ENCODE data around the gene FOXD2.
"Not testable (repeated sequence)": the region's sequence is repeated elsewhere in the genome, so short reads cannot be mapped to it uniquely, and the experiment has no call there.

FOXD2 gene

DNA sequence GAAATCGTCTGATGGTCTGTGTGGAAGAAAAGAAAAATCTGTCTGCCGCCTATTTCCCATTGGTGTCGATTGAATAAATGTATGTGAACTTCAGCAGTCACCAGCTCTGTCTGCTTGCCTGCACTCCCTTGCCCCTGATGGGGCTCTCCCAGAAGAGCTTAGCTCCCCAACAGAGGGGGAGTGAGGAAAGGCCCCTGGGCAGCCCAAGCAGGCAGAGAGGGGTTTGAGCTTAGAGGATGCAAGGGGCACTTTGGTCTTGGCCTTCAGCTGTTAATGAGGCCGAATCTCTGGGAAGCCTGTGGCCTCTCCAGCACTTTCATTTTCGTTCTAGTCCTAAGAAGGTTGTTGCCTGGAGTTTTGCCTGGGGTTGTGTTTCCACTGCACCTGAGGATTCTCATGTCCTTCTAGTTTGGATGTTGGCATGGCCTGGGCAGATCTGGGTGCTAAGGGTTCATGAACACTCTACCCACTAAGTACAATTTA is 2.8 kb downstream of the FOXD2 start:
- DNase-seq: no peak

DNA sequence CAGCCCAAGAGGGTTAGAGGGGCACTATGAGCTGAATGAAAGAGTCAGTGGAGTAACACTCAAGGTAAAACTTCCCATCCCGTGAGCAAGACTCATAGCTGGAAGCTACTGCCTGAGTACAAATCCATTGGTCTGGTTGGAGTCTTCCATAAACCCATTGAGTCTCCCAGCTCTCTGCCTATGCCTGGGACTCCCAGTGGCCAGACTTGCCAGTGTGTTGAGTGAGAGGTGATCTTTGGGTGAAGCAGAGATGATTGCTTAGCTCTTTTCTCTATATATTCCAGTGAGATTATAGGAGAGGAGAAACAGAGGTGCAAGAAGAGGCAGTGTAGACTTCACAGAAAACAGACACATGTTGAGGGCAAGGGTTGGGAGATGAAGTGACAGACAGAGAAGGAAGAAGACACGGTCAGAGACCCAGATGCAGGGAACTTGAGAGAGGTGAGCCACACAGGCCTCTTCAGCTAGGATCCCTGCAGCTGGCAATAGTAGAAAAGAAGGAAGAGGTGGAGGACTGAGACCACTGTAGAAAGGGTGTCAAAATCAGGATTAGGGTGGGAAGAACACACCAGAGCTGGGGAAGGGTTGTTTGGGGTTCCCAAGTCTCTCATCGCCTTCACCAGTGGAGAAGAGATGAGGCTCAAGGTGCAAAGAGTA is 3.7 kb downstream of the FOXD2 start:
- DNase-seq: no peak

DNA sequence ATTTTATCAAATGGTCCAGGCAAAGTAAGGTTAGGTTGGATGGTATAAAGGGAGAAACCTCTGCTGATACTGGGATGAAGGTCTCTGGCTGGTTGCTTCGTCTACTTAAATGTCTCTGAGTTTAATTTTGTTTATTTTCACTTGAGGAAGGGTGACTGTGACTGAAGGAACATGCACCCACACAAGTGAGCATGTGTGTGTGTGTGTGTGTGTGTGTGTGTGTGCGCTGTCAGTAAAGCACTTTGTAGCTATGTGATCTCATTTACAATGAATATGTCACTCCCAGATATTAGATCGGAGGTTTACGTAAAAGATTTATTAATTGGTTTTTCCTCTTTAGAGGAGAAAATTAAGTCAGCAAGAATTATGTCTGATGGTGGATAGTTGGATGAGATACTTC is 4.4 kb downstream of the FOXD2 start:
- DNase-seq: no peak

GRCh38 chr1:47442842-47443529 is 5.1 kb downstream of the FOXD2 start:
- DNase-seq: no peak

DNA sequence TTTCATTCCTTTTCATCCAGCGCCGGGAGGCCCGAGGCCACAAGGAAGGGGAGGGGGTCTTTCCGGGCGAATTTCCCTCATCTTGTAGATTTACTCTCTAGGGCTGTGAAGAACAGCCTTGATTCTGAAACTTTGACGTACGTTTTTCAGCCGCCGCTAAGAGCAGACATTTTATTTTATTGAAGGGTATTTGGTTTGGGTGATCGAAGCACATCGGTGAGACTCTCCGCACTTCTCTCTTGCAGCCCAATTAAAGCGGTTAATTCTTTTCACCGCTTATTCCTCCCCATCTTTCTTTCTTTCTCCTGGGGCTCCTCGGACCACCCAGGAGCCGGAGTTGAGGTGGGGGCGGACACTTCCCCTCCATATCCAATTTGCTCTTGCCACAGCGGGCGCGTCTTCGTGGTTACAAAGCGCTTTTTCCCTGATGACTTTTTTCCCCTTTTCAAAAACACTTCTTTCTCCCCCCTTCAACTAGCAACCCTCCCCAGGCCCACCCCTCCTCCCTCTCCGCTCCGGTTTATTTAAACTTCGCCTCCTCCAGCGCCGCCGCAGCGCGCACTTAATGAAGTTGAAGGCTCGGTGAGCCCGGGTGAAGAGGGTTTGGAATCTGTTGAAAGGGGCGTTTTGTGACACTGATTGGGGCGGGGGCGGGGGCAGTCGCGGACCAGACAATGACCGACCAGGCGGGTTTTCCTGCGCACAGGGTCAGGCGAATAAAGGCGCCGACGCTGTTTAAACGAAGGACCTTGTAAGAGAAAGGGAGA is 5.9 kb downstream of the FOXD2 start:
- no peak for DNase-seq

DNA sequence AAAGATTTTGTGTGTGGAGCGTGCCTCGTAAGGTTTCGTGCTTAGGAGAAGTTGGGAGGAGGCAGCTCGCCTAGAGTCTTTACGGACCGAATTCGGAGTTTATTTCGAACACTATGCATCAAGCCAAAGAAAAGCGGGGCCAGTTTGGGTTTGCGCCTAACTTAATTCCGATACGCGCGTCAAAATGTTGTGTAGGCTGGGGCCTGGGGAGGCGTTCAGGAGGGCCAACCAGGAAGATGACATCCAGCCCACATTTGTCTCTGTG is 6.4 kb downstream of the FOXD2 start:
- no peak for DNase-seq

GRCh38 chr1:47444562-47445465 is 7.0 kb downstream of the FOXD2 start:
- DNase-seq: no peak

DNA sequence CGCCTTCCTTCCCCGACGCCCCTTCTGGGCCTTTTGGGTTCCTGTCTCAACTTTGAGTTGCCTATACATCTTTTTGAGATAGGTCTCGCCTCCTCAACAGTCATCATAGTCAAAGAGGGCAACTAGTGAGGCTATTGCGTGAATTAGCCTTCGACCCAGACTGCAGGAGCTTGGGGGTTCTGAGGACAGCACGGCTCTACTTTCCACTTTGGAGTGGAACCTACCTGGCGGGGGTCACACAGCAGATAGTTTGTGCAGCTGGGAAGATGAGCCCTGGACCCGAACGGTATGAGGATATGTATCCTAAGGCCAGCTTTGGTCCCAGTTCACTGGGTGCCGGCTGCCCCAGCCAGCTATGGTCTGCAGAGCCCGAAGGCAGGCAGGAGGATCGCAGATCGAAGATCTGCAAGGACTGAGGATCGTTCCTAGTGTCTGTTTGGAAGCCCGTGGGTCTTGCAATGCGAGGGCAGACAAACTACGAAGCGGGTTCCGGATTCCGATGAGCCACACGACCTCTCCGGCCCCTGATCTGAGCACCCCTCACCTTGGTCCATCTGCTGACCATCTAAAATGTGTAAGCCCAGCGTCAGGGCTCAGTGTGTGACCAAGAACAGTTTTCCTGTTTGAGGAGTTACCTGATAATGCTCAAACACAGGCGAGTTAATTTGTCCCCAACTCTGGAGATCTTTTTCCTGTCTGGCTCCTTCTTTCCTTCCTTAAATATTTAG is 8.1 kb downstream of the FOXD2 start:
- DNase-seq: no peak

- DNase-seq: no peak
These were observed 10.8 kb downstream of the FOXD2 start for GRCh38 chr1:47448462-47449222.

DNA sequence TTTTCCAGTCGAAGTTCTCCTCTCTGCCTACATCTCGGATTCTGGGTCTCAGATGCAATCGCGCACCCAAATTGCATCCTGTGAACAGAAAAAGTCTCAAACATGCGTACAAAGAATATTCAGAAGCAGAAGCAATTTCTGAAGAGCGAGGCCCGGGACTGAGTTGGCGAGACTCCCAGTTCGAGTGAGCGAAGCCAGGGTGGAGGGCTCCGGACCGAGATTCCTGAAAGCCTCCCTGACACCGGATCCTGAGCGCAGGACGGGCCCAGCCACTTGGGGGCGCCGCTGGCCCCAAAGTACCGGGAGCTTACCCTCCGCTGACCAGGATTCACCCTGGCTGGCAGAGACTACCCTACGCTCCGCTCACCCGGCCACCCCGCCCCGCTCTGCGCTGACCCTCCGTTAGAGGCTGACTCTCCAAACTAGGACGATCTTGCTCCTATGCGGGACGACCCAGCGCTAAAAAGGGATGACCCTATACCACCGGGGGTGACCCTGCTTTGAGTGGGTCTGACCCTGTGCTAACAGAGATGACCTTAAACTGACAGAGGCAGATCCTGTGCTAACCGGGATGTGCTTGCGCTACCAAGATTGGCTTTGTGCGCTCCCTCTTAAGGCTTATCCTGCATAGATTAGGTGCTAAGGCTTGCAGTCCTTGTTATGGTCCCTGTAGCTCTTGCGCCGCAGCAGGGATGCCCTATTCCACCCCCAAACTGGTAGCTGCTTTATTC is 12.1 kb downstream of the FOXD2 start:
- DNase-seq: no peak

DNA sequence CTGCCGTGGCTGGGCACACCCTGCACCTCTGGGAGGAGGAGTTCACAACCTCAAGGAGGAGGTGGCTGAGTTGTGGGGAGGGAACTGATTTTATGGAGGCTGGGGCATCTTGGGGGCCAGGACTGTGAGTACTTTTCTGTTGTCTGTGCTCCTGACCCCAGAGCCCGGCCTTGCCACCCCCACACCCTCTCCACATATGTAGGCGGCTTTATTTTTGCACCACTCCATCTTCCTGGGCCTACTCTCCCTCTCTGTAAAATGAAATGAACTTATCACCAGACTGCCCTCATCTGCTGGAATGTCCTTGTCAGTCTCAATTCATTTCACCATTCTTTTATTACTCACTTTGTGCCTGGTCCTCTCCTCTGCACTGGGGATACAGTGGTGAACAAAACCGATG is 12.8 kb downstream of the FOXD2 start:
- DNase-seq: no peak

DNA sequence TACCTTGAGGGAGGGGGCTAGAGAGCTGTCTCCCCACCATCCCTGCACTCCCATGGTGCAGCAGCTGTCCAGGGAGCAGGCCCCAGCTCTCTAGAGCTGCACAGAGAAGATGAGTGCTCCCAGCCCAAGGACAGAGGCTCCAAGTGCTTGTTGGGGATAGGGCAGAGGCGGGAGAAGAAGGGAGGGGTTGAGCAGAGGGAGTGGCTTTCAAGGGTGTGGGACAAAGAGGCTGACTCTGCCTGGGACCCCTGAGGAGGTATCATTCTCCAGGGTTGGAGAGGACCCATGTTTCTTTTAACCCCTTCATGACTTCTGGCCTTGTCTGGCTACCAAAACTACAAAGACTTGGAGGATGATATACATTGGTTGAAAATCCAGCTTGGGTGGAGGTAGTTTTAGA is 14.6 kb downstream of the FOXD2 start:
- DNase-seq: no peak

- DNase-seq: not testable (repeated sequence)
These were observed 16.1 kb downstream of the FOXD2 start for GRCh38 chr1:47453910-47454309.

- no peak for DNase-seq
These were observed 18.4 kb downstream of the FOXD2 start for GRCh38 chr1:47456250-47456649.

GRCh38 chr1:47457547-47457946 is 19.7 kb downstream of the FOXD2 start:
- DNase-seq: not testable (repeated sequence)

DNA sequence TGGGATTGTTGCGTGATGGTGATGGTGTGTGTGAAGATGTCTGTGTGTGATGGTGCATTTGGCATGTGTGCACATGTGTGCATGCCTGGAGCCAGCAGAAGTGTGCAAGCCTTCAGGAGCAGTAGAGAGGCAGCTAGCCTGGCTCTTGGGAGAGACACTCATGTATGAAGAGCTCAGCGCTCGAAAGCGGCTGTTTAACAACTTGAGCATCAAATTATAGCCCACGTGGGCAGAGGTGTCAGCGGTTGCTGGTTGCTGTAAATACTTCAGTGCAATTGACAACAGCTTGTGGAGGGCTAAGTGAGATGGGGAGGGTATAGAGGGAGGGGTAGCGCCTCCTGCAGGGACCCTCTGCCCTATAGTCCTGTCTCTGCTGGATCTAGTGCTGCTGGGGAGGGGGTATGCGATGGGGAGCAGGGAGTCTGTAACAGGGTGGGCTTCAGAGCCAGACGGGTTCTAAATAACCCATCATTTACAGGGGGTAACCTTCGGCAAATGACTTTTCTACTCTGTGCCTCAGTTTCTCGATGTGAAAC is 21.5 kb downstream of the FOXD2 start:
- DNase-seq: peak; percentile 39

GRCh38 chr1:47460040-47460439 is 22.2 kb downstream of the FOXD2 start:
- no peak for DNase-seq

DNA sequence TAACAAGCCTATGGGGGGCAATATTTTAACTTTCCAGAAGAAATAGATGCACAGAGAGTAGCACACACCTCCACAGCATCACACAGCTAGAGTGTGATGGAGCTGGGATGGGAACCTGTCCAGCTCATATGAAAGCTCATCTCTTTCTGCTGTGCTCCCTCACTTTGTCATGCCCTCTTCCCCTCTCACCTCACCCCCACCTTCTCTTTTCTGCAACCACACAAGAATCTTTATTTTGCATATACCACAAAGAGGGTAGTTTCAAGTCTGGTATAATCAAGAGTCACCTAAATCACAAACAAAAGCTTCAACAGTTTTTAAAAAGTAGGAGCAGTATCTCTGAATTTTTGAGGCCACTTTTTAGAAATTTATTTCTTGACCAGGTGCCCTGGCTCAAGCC is 22.6 kb downstream of the FOXD2 start:
- DNase-seq: no peak

- no peak for DNase-seq
These were observed 27.8 kb downstream of the FOXD2 start for GRCh38 chr1:47465605-47466004.

DNA sequence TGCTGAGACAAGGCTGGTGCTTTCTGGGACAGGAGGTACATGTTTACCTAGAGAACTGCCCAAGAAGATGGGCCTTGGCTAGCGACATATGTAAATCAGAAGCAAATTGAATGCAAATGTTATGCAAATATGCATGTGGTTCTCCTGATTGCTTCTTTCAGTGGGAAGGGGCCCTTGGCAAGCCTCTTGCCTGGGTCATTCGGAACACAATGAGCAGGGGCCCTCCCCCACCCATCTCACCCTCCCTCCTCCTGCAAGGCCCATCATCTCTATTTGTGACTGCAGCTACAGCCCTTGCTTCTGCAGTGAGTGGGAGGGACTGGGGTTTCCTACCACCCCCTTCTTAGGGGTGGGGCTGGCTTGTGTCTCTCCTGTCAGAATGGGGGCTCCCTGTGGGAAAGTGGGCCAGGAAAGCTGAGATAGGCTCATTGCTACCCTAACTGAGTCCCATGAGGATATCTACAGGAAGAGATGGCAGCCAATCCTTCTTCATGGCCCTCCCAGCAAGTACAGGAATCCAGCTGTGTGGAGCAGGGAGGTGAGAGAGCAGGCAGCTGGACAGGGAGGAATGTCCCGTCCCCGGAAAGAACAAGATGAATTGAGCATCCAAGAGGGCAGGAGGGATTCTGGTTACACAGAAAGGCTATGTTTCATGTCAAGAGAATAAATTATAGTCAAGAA is 31.0 kb downstream of the FOXD2 start:
- DNase-seq: no peak

Data from NCI-H1105 treated with DMSO at 0.1 percent for 48 hours (cell line).